GM19324 (cell line): ENCODE data around the gene TMED7.
A peak's percentile ranks its signal among the peaks of the same experiment; 100 is the strongest.
"Not testable (repeated sequence)": the region's sequence is repeated elsewhere in the genome, so short reads cannot be mapped to it uniquely, and the experiment has no call there.

Source experiments
- ATAC-seq: cut with Tn5 transposase; IDR thresholded peaks from one replicate; pipeline ENCODE4 v1.9.1; 2021; ENCODE audit warnings: mild to moderate bottlenecking, moderate library complexity; ENCODE audit not compliant: unreplicated experiment, low FRiP score

The TMED7 gene

DNA sequence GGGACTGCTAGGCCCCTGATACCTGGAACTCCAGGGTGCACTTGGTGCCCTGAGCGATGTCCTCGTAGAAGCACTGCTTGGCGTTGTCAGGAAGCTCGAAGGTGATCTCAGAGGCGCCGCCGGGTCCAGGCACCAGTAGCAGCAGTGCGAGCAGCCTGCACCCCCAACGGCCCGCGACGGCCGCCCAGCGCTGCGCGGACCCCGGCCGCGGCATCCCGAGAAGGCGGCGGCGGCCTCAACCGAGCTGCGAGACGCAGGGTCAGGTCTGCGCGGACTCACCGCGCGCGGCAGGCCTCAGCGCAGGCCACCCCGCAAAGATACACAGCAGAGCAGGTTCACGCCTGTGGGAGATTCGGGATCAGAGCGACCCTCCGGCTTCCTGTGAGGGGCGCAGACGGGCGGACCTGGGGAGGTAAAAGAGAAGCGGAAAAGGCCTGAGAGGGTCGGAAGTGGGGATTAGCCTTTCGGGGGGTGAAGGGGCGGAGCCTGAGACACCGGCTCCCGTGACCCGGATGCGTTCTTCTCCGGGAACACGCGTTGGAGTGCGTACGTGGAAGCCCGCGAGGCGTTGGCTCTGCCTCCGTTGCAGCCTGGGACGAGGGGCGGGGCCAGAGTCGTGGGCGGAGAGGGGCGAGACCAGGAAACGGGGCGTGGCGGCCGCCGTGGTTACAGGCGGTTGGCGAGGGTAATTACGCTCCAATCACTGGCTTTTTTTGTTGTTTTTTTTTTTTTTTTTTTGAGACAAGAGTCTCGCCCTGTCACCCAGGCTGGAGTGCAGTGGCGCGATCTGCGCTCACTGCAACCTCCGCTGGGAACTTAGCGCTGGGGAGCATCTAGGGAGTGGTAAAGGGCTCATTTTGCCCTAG lies at the start of gene TMED7:
Gene TMED7, minus strand, starts transcription at position 458 of the 866 bp plus-strand sequence. Its CDS starts 244 bp downstream, at position 214.
- ATAC-seq: peak; percentile 97

DNA sequence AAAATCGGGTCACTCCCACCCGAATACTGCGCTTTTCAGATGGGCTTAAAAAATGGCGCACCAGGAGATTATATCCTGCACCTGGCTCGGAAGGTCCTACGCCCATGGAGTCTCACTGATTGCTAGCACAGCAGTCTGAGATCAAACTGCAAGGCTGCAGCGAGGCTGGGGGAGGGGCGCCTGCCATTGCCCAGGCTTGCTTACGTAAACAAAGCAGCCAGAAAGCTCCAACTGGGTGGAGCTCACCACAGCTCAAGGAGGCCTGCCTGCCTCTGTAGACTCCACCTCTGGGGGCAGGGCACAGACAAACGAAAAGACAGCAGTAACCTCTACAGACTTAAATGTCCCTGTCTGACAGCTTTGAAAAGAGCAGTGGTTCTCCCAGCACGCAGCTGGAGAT lies 48.9 kb upstream of the TMED7 start:
- not testable (repeated sequence) for ATAC-seq

DNA sequence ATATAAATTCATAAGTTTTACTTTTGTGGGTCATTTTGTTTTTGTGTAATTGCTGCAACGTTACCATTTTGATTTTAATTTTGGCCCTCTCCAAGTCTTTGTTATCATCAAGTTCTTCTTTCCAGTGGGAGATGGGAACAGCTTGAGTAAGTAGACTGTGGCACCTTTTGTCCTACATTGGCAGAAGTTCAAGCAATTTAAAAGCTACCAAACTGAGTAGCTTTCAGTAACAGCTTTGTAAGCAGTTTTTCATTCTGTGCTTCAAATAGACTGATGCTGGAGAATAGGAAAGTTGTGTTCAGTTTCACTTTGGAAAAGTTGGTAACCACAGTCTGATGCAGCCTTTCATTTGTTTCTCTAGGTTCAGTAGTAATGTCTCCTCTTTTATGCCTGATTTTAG lies 47.8 kb upstream of the TMED7 start:
- no peak for ATAC-seq

DNA sequence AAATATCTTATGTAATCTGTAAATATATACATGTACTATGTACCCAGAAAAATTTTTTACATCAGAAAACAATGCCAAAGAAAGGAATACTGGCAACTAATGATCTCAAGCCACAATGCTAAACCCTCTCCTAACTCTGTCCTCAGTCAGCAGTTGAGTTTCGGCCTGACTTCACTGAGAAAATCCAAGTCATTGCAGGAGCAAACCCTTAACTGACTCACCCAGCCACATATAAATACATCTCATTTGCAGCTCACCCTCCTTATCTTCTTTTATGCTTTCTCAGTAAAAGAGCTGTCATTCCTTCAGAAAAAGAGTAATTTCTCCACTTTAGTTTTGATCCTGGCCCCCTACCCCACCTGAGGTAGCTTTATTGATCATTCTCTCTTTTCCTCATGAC lies 46.1 kb upstream of the TMED7 start:
- ATAC-seq: no peak

DNA sequence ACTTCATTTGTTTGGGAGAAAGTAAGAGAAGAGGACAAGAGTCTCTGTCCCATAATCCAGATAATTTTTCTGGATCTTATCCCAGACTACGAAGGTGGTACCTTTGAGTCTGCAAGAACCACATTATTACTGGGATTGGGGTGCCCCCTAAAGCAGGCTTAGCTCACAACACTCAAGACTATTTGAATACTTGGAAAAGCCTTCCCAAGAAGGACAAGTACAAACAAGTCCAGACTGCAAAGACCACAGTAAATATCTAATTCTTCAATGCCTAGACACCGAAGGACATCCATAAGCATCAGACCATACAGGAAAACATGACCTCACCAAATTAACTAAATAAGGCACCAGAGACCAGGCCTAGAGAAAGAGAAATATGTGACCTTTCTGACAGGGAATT lies 40.2 kb upstream of the TMED7 start:
- ATAC-seq: no peak

DNA sequence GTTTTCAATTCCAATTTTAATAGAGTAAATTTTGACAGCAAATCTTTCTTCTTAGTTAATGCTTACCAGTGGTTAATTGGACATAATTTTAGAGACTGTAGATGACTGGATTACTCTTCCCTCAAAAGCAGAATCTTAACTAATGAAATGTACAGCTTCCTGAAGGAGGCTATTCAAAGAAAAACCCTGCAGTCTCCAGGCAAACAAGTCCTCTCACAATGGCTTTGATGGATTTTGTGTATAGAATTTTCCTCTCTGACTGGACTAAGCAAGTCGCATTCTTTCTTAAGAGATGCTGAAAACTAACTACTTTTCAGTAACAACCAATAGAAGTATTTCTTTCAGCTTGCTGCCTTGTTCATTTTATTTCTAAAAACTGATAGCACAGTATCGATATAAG lies 35.7 kb upstream of the TMED7 start:
- no peak for ATAC-seq

DNA sequence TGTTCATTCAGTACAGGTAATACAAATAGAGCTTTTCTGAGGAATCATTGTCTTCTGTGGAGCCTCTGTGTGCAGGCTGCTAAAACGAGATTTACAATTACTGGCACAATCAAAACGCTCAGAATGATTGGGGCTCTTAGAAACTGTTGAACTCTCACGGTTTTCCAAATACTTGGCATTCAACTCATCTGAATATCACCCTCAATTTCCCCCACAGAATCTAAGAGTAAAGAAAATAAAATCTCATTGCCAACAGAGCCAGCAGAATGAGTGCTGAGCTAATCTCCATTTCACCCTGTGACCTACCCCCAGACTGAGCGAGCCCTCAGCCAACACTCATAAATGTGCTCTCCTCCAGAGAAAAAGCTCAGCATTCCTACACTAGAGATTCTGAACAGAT lies 35.3 kb upstream of the TMED7 start:
- ATAC-seq: no peak

DNA sequence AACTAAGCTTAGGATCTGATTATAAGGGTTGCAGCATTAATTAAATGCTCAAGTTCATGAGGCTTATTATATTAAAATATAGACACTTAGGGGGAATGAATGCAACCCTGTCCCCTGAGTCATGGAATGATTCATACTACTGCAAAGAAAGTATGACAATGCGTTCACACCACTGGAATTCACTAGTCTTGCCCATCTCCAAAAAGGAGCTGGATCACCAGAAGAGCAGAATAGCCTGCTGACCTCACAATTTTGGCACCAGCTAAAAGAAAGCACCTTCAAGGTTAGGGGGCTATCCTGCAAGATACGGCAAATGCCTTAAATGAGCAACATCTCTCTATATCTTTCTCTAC lies 32.0 kb upstream of the TMED7 start:
- no peak for ATAC-seq

DNA sequence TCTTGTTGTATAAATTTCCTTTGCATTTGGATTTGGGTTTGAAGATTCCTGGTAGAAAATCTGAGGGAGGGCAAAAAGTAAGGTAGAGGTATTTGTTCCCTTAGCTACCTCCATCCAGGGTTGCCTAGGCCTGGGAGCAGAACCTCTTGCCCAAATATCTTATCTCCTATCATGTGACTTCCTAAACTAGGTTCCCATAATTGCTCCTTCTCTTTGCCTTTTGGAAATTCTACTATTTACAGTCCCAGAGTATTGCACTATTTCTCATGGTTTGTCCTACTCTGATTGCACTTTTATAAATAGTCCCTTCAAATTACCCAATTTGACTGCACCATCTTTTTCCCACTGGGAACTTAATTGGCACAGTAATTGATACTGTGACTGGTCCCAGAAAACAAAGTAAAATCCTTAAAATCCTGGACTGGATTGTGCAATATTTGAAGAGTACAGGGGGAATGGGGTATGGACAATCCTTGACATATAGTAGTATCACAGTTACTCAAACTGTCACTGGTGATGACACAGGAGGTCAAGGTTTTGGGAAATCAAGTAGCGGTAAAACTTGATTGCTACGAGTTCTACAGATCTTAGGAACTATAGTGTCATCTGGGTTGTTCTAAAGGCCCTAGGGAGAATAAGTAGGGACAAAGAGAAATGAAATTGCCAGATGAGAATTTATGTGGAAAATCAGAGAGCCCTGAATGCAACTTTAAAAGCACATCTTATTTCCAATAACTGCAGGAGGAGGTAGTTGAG lies 31.5 kb upstream of the TMED7 start:
- ATAC-seq: no peak

DNA sequence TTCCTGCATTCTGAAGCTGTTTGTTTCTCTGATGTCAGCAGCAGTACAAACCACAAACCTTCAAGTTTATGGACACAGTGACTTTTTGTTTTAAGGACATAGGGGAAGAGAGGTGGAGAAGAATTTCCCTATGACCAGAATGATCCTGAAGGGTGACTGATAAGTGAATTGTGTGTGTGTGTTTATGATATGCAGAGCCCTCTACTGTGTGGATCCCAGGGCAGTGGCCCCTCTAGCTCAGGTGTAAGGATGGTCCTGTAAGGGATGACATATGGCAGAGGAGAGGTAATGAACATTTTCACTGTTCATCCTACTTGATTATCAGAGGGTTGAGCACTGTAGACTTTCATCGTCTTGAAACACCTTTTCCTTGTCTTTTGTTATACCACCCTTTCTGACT lies 30.6 kb upstream of the TMED7 start:
- no peak for ATAC-seq

DNA sequence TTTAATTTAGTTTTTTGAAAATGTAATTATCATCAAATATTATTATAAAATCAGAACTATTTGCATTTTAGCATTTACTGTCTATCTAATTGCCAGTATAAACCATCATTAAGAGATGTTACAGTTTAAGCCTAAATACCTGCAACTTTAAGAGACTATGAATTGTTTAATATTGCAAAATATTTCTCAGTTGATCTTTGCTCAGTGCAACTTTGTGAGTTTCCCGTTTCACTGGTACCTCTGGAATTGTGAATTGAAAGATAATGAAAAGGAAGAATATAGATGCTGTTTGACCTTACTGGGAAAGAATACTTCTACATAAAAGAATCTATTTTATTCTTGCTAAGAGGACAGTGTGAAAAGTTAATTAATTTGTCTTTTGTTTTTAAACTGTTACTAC lies 30.2 kb upstream of the TMED7 start:
- ATAC-seq: no peak

DNA sequence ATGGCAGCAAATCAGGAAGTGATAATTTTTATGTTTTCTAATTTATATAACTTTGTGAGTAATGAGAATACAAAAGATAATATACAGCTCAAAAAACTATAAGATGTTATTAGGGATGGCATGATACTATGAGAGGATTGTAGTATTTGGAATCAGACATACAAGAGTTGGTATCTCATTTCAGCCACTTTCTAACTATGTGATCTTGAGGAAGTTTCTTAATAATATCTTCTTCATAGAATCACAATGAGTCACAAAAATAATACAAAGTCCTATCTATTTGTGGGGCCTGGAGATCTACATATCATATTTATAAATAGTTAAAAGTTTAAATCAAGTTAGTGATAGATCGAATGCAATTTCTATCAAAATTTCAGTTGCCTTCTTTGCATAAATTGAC lies 23.7 kb upstream of the TMED7 start:
- ATAC-seq: no peak

DNA sequence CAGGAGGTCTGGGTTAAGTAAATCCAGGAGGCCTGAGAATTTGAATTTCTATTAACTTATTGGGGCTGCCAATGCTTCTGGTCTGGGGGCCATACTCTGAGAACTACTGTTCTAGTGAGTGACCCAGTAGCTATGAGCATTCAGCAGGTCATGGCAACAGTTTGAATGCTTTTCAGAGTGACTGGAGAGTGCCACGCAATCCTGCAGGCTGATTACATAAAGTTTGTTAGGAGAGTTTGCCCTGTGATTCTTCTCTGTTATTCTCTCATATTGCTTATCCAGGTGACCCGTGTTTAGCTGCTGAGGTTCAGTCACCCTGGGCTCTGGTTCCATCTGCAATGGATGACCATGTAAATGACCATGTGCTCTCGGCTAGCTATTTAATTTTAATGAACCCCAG lies 22.2 kb upstream of the TMED7 start:
- ATAC-seq: no peak

DNA sequence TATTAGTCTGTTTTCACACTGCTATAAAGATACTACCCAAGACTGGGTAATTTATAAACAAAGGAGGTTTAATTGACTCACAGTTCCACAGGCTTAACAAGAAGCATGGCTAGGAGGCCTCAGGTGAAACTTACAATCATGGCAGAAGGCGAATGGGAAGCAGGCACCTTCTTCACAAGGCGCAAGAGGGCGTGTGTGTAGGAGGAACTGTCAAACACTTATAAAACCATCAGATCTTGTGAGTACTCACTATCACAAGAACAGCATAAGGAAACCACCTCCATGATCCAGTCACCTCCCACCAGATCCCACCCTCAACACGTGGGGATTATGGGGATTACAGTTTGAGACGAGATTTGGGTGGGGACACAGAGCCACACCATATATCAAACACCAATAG lies 19.6 kb upstream of the TMED7 start:
- not testable (repeated sequence) for ATAC-seq

DNA sequence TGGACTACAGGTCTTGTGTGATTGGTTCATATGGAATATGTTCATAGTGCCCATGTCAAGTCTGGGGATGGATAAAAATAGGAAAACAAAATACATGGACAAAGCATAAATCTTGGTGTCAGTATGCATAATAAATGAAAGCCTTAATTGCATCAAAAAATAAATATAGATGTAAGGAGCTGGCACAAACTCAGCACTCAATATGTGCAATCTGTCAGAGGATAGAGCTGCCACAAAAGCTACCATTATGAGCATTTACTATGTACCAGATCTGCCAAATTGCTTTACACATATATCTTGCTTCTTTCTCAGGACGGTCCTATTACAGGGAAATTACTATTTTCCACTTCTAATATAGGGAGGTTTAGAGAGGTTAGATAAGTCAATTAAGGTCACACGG lies 18.2 kb upstream of the TMED7 start:
- no peak for ATAC-seq

DNA sequence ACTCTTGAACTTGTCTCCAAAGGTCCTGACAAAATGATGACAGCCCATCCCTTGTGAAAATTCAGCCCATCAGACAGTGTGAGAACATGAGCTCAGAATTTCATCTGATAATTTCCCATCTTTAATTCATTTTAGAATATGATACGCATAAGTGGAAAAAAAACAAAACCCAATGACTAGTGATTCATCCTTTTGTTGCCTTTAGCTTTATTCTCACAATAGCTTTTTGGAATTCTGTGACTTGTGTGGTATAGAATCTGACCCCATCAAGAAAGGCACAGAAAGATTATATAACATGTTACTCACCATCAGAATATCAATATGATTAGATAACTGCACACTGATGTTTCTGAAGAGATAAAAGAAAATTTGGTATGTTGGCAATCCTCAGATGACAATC lies 16.1 kb upstream of the TMED7 start:
- ATAC-seq: no peak

DNA sequence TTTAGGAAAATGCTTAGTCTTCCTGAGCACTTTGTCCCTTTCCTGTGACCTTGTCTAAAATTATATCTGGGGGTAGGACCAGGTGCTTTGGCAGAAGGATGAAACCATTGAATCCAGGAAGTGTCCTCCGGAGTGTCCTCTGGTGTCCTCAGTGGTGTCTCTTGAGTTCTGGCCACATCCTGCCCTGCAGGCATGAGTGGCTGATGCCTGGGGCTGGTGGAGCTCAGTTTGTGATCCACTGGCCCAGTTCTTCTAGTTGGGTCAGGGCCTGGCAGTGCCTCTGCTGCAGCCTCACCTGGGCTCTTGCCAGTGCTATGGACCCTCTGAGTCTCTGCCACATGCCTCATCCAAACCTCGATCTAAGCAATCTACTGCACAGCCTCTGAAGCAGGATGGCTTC lies 14.4 kb upstream of the TMED7 start:
- ATAC-seq: no peak

DNA sequence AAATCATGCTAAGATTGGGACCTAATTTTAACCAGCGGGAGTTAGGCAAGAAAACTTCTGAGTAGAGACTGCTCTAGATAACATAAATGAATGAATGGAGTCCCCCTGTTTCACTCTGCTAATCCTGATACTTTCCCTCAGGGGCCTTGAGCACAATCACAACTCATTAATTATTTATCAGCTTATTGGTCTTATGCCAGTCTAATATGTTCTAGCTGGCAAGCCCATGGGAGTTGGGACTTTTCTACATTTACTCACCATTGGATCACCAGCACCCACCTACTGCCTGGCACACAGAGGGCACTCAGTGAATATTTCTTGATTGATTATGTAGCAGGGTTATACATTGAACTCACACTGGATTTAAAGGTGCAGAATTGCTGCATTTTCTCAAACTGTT lies 13.5 kb upstream of the TMED7 start:
- no peak for ATAC-seq

DNA sequence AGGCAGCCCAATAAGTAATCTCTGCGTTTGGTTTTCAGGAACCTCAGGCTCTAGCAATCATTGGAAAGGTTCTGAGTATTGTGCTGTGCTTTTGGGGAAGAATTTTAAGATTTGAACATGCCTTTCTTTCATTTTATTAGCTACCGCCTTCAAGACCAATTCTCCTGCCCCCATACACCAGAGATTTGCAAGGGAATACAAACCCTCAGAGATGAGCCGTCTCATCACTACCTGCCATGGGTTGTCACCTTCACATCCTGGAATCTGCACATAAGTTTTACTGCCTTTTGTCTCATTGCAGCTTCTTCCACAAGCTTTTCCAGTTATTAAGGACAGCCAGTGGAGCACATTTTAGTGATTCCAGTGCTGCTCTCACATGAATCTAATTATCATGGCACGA lies 11.7 kb upstream of the TMED7 start:
- ATAC-seq: no peak

DNA sequence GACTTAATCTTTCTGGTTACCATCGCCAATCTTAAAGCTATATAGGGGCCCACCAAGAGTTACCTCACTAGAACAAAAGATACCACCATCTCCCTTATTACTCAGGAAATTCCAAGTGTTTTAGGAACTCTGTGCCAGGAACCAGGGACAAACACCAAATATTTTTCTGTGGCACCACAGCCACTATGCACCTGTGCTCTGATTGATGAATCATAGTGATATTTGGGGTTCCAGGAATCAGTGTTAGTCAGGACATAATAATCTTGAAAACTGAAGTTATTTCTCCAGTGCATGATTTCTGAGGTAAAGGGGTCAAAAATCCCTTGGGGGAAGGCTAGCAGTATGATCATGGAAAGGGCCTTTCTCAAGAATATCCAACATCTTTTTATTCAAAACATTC lies 10.2 kb upstream of the TMED7 start:
- ATAC-seq: no peak

DNA sequence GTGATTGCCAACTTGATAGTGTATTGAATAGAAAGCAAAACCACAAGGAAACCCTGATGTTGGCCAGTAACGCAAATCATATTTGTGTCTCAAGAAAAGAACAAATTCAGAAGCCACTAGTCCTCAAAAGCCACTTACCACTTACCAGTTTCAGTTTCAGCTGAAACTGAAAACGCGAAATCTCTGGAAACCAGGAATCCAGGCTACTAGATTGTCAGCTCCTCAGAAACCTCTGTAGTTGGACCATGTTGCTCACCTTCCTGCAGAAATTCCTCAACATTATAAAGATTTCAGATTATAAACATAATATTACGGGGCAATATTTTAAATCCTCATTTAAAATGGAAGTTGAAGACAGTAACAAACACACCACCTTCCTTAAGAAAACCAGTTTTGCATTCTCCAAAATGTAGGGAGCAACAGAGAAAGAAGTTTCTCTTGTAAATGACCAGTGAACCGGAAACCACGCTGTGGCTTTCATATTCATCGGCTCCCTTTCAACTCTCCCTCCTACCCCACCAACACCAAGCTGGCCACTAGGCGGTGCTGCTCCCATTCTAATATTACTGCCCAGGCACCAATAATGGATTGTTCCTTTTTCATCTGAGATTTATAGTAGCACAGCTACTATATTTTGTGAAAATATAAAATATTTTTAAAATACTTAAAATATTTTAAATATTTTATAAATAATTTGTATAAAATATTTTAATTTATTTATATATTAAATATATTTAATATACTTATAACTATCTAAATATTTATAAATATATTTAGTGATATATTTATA lies 8.7 kb upstream of the TMED7 start:
- peak; percentile 79 for ATAC-seq
